ENCODE results near the gene SYTL3. TPM values are rescaled to one million over a fixed set of nuclear protein-coding genes. Genes with fewer than 3 reads are reported as not detected.
A peak's percentile ranks its signal among the peaks of the same experiment; 100 is the strongest.
"Not testable (repeated sequence)": the region's sequence is repeated elsewhere in the genome, so short reads cannot be mapped to it uniquely, and the experiment has no call there.

SYTL3 gene
- total RNA-seq, 4 donors from 2014 or later = 2.4 to 6.4 (median 2.9) TPM

- peaks cover 0 to 6% (median 4%) of the 10 kb centered on the region in 4 donors for H3K4me1 ChIP-seq
- no peak overlapping the region for H3K27ac ChIP-seq
- no peaks in the 10 kb centered on the region for H3K36me3 ChIP-seq
- intact Hi-C loops (cut with DNase I; ENCODE audit: low total_unique reads) = no loop called here
- 94 to 100% methylated on average over 1 to 8 of the region's 8 CpGs for WGBS, 2 donors (ENCODE audit: low coverage in 1 of 2)
- H3K4me3 ChIP-seq = no peak overlapping the region
- DNase-seq = no peak
- TF ChIP-seq POLR2AphosphoS5 (IDR thresholded peaks at IDR 0.05) (no peak), POLR2A (IDR thresholded peaks at IDR 0.05) (no peak), EP300 (IDR thresholded peaks at IDR 0.05; ENCODE audit: low read depth) (no peak)
- TF ChIP-seq, protein P1, sequence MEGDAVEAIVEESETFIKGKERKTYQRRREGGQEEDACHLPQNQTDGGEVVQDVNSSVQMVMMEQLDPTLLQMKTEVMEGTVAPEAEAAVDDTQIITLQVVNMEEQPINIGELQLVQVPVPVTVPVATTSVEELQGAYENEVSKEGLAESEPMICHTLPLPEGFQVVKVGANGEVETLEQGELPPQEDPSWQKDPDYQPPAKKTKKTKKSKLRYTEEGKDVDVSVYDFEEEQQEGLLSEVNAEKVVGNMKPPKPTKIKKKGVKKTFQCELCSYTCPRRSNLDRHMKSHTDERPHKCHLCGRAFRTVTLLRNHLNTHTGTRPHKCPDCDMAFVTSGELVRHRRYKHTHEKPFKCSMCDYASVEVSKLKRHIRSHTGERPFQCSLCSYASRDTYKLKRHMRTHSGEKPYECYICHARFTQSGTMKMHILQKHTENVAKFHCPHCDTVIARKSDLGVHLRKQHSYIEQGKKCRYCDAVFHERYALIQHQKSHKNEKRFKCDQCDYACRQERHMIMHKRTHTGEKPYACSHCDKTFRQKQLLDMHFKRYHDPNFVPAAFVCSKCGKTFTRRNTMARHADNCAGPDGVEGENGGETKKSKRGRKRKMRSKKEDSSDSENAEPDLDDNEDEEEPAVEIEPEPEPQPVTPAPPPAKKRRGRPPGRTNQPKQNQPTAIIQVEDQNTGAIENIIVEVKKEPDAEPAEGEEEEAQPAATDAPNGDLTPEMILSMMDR (IDR thresholded peaks at IDR 0.05) = no peak
- H3K27me3 ChIP-seq = no peaks in the 10 kb centered on the region
- no peaks in the 10 kb centered on the region for H3K9me3 ChIP-seq
- in situ Hi-C loops (cut with MboI; ENCODE audit: low pct_ligation_motif_present in 1 of 4, low pct_unique_long_range_greater_than_20kb in 1 of 4, low sequenced_read_pairs in 3 of 4) = loop anchor here in 3 of 4 donors (10.0 to 25.0 kb wide), 4 partner anchors 276 to 487 kb away; no protein-coding TSS in a partner anchor
These were observed 49.1 kb downstream of the SYTL3 start for GRCh38 chr6:158698931-158699330.

- in situ Hi-C loops (cut with MboI; ENCODE audit: low pct_ligation_motif_present in 1 of 4, low pct_unique_long_range_greater_than_20kb in 1 of 4, low sequenced_read_pairs in 3 of 4) = loop anchor here (5.0 to 25.0 kb wide), 4 partner anchors 271 to 436 kb away; no protein-coding TSS in a partner anchor
- DNase-seq = not testable (repeated sequence)
These were observed 51.4 kb downstream of the SYTL3 start for GRCh38 chr6:158701268-158701667.

DNA sequence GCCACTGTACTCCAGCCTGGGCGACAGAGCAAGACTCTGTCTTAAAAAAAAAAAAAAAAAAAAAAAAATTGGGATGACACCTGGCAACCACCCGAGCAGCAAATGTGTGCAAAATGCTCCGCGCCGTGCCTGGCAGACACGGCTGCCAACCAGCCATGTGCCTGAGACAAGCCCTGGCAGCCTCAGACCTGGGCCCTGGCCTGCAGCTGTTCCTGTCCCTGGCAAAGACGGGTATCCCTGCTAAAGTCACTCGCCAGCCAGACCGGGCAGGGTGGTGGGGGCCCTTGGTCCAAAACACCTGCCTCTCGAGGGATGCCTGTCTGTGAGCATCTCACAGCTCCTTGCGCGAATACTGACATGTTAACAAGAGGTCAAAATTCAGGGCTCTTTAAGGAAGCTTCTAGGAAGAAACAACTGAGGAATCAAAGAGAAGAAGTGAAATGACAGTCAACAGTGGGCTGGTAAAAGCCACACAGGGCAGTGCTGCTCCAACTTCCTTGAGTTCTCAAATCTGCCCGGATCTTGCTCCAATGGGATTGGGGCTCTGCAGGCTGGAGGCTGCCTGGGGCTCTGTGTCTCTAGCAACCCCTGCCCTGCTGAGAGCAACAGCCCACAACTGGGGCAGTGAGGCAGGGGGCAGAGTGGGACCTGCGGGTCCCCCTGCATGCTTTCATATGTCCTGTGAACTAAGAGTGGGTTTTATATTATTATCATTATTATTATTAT is 53.4 kb downstream of the SYTL3 start:
- intact Hi-C loops (cut with DNase I; ENCODE audit: low total_unique reads) = loop anchor here (5.0 kb wide), 1 partner anchor 269 kb away; no protein-coding TSS in a partner anchor
- H3K9me3 ChIP-seq = no peaks in the 10 kb centered on the region
- DNase-seq = no peak
- 71 to 88% methylated on average over 7 to 14 of the region's 14 CpGs for WGBS, 2 donors (ENCODE audit: low coverage in 1 of 2)
- H3K36me3 ChIP-seq = no peaks in the 10 kb centered on the region
- TF ChIP-seq POLR2A (IDR thresholded peaks at IDR 0.05) (no peak), POLR2AphosphoS5 (IDR thresholded peaks at IDR 0.05) (no peak), EP300 (IDR thresholded peaks at IDR 0.05; ENCODE audit: low read depth) (no peak)
- TF ChIP-seq, protein P1 (IDR thresholded peaks at IDR 0.05) = no peak
- H3K27me3 ChIP-seq = no peaks in the 10 kb centered on the region
- H3K4me3 ChIP-seq = no peak overlapping the region
- H3K4me1 ChIP-seq = peaks cover 8 to 48% (median 34%) of the 10 kb centered on the region in 4 donors
- peak overlapping the region; percentile 74 to 80 (median 76) for H3K27ac ChIP-seq
- in situ Hi-C loops (cut with MboI; ENCODE audit: low pct_ligation_motif_present in 1 of 4, low pct_unique_long_range_greater_than_20kb in 1 of 4, low sequenced_read_pairs in 3 of 4) = loop anchor here (5.0 to 25.0 kb wide), 4 partner anchors 269 to 434 kb away; no protein-coding TSS in a partner anchor

More at GRCh38 chr6:158701268-158701667, 51.4 kb downstream of the SYTL3 start:
- H3K4me3 ChIP-seq, H3K27me3 ChIP-seq, H3K9me3 ChIP-seq, H3K27ac ChIP-seq, H3K36me3 ChIP-seq: not testable (repeated sequence)
- intact Hi-C loops (cut with DNase I; ENCODE audit: low total_unique reads) = loop anchor here (5.0 kb wide), 1 partner anchor 271 kb away; no protein-coding TSS in a partner anchor
- peaks cover 3 to 27% (median 19%) of the 10 kb centered on the region in 4 donors for H3K4me1 ChIP-seq
- WGBS, 2 donors (ENCODE audit: low coverage in 1 of 2) = 93 to 96% methylated on average over 1 to 3 of the region's 3 CpGs

DNA sequence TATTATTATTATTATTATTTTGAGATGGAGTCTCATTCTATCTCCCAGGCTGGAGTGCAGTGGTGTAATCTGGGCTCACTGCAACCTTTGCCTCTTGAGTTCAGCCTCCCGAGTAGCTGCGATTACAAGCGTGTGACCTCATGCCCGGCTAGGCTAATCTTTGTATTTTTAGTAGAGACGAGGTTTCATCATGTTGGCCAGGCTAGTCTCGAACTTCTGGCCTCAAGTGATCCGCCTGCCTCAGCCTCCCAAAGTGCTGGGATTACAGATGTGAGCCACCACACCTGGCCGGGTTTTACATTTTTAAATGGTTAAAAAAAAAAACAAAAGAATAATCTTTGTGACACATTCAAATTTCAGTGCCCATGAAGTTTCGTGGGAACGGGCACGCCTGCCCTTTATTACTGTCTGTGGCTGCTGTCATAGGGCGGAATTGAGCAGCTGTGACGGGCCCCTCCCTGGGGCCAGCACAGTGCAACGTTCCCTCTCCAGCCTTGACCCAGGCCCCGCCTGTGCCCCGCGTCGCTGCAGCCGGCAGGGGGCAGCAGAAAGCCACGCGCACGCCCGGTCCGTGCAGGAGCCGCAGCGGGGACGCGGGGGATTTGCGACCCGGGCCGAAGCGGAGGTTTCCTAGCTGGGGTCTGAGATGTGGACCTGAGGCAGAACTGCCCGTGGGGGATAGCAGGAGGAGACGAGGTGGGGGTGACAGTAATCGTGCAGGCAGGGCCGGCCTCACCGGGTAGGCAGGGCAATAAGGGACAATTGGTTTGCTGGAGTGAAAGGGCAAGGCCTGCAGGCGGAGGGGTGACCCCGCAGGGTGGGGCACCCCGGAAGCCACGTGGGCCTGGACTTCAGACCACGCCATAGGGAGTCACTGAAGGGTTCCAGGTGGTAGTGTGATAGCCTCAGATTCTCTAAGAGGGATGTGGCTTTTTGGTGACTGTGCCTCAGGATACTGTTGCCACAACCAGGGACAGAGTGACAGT is 54.3 kb downstream of the SYTL3 start:
- WGBS, 2 donors (ENCODE audit: low coverage in 1 of 2) = 8% methylated on average over 42 of the region's 42 CpGs; no CpG with 5 or more reads in 1 of the 2 donors
- Histone ChIP-seq H3K4me3 (peak overlapping the region in 3 of 4 donors; percentile 31 to 56 (median 33)), H3K4me1 (peaks cover 8 to 51% (median 35%) of the 10 kb centered on the region in 4 donors)

More for the DNA sequence above, 54.3 kb downstream of the SYTL3 start:
- in situ Hi-C loops (cut with MboI; ENCODE audit: low pct_ligation_motif_present in 1 of 4, low pct_unique_long_range_greater_than_20kb in 1 of 4, low sequenced_read_pairs in 3 of 4) = loop anchor here (5.0 to 25.0 kb wide), 4 partner anchors 268 to 433 kb away; no protein-coding TSS in a partner anchor
- no peaks in the 10 kb centered on the region for H3K27me3 ChIP-seq
- H3K27ac ChIP-seq = peak overlapping the region; percentile 74 to 80 (median 76)
- TF ChIP-seq, protein P1 (IDR thresholded peaks at IDR 0.05) = peak; percentile 99 to 100 (median 99)
- TF ChIP-seq EP300 (IDR thresholded peaks at IDR 0.05; ENCODE audit: low read depth) (peak; percentile 49), POLR2AphosphoS5 (IDR thresholded peaks at IDR 0.05) (peak in 2 of 3 donors; percentile 57 to 58), POLR2A (IDR thresholded peaks at IDR 0.05) (peak; percentile 26)
- intact Hi-C loops (cut with DNase I; ENCODE audit: low total_unique reads) = loop anchor here (5.0 kb wide), 1 partner anchor 268 kb away; no protein-coding TSS in a partner anchor
- no peaks in the 10 kb centered on the region for H3K36me3 ChIP-seq
- H3K9me3 ChIP-seq = no peaks in the 10 kb centered on the region
- DNase-seq = peak; percentile 93
